Measurements from ENCODE around the gene OR7D4.

The OR7D4 gene

GRCh38 chr19:9189535-9189934 is 29.9 kb downstream of the OR7D4 start:
- no peaks in the 10 kb centered on the region for H3K9me3 ChIP-seq (ENCODE audit: control insufficient read depth, low read length)
- H3K27me3 ChIP-seq (ENCODE audit: control insufficient read depth, insufficient read depth, low read length), result no peaks in the 10 kb centered on the region
- no peak overlapping the region for H3K27ac ChIP-seq
- no peak overlapping the region for H2AFZ ChIP-seq
- TF ChIP-seq CTCF (IDR thresholded peaks at IDR 0.05), result no peak
- H3K4me1 ChIP-seq, result no peaks in the 10 kb centered on the region
- H3K4me2 ChIP-seq (ENCODE audit: low read length), result no peak overlapping the region
- no peak overlapping the region for H3K9ac ChIP-seq
- H3K36me3 ChIP-seq (ENCODE audit: control insufficient read depth, insufficient read depth, low read length), result no peaks in the 10 kb centered on the region
- no peaks in the 10 kb centered on the region for H3K79me2 ChIP-seq
- no peak overlapping the region for H3K4me3 ChIP-seq (ENCODE audit: low read depth, low read length)

GRCh38 chr19:9187191-9187590 is 32.2 kb downstream of the OR7D4 start:
- no peaks in the 10 kb centered on the region for H3K4me1 ChIP-seq
- no peaks in the 10 kb centered on the region for H3K79me2 ChIP-seq
- no peak overlapping the region for H3K4me3 ChIP-seq (ENCODE audit: low read depth, low read length)
- H3K27me3 ChIP-seq (ENCODE audit: control insufficient read depth, insufficient read depth, low read length), result no peaks in the 10 kb centered on the region
- H3K36me3 ChIP-seq (ENCODE audit: control insufficient read depth, insufficient read depth, low read length), result no peaks in the 10 kb centered on the region
- H3K9ac ChIP-seq, result no peak overlapping the region
- H3K9me3 ChIP-seq (ENCODE audit: control insufficient read depth, low read length), result no peaks in the 10 kb centered on the region
- H2AFZ ChIP-seq, result no peak overlapping the region
- TF ChIP-seq CTCF (IDR thresholded peaks at IDR 0.05), result no peak
- no peak overlapping the region for H3K27ac ChIP-seq
- no peak overlapping the region for H3K4me2 ChIP-seq (ENCODE audit: low read length)

GRCh38 chr19:9183000-9183399 is 36.4 kb downstream of the OR7D4 start:
- Histone ChIP-seq H3K27ac (no peak overlapping the region), H2AFZ (no peak overlapping the region), H3K36me3 (ENCODE audit: control insufficient read depth, insufficient read depth, low read length) (no peaks in the 10 kb centered on the region), H3K79me2 (no peaks in the 10 kb centered on the region), H3K4me2 (ENCODE audit: low read length) (no peak overlapping the region), H3K4me3 (ENCODE audit: low read depth, low read length) (no peak overlapping the region), H3K9me3 (ENCODE audit: control insufficient read depth, low read length) (no peaks in the 10 kb centered on the region), H3K4me1 (no peaks in the 10 kb centered on the region), H3K9ac (no peak overlapping the region), H3K27me3 (ENCODE audit: control insufficient read depth, insufficient read depth, low read length) (no peaks in the 10 kb centered on the region)
- no peak for TF ChIP-seq CTCF (IDR thresholded peaks at IDR 0.05)

- no peaks in the 10 kb centered on the region for H3K9me3 ChIP-seq (ENCODE audit: control insufficient read depth, low read length)
- H3K4me3 ChIP-seq (ENCODE audit: low read depth, low read length), result no peak within 1 kb of the TSS
- H3K27ac ChIP-seq, result no peak within 1 kb of the TSS
- no peak within 1 kb of the TSS for H2AFZ ChIP-seq
- no peak within 1 kb of the TSS for H3K4me2 ChIP-seq (ENCODE audit: low read length)
- H3K36me3 ChIP-seq (ENCODE audit: control insufficient read depth, insufficient read depth, low read length), result no peaks in the 10 kb centered on the region
- no peaks in the 10 kb centered on the region for H3K4me1 ChIP-seq
- no peak for TF ChIP-seq CTCF (IDR thresholded peaks at IDR 0.05)
- H3K9ac ChIP-seq, result no peak within 1 kb of the TSS
- no peaks in the 10 kb centered on the region for H3K79me2 ChIP-seq
- H3K27me3 ChIP-seq (ENCODE audit: control insufficient read depth, insufficient read depth, low read length), result no peaks in the 10 kb centered on the region
Measured at GRCh38 chr19:9178901-9179300, 40.5 kb downstream of the OR7D4 start, which contains the start of gene OR7D2. Gene OR7D2 (plus strand): TSS chr19:9178979. CDS start chr19:9185782, 6,803 bp downstream.

GRCh38 chr19:9175326-9175725 is 44.1 kb downstream of the OR7D4 start:
- Histone ChIP-seq H3K4me1 (no peaks in the 10 kb centered on the region), H3K4me2 (ENCODE audit: low read length) (no peak overlapping the region), H3K27ac (no peak overlapping the region), H3K9me3 (ENCODE audit: control insufficient read depth, low read length) (no peaks in the 10 kb centered on the region), H3K36me3 (ENCODE audit: control insufficient read depth, insufficient read depth, low read length) (no peaks in the 10 kb centered on the region), H3K27me3 (ENCODE audit: control insufficient read depth, insufficient read depth, low read length) (no peaks in the 10 kb centered on the region), H3K9ac (no peak overlapping the region), H2AFZ (no peak overlapping the region), H3K4me3 (ENCODE audit: low read depth, low read length) (no peak overlapping the region), H3K79me2 (no peaks in the 10 kb centered on the region)
- no peak for TF ChIP-seq CTCF (IDR thresholded peaks at IDR 0.05)
